HEK293 (cell line): Measurements from ENCODE around the gene LRRTM4.

Source experiments
- CTCF ChIA-PET: fragments of 350-600 bp; formaldehyde crosslinking; extraction: SDS; loops from one replicate; lab custom pipeline; 2021; ENCODE audit warnings: antibody characterized with exemption; lab: Yijun Ruan, JAX
- POLR2A ChIA-PET: fragments of 300-600 bp; formaldehyde crosslinking; extraction: SDS; loops from one replicate; lab custom pipeline; 2020; ENCODE audit warnings: antibody characterized with exemption, inconsistent platforms; lab: Yijun Ruan, JAX
- H3K27ac ChIP-seq: fragments of 200-500 bp; sonication (Bioruptor generic); 2 replicates; pipeline ENCODE4 v1.5.1; 2014; ENCODE audit warnings: low read depth, low read length, control low read depth, inconsistent platforms; ENCODE audit errors: extremely low read depth
- H3K36me3 ChIP-seq, 2 experiments: fragments of 200-500 bp in 1 of 2; sonication (Bioruptor generic) in 1 of 2; 1 replicate in 1 of 2; 2 replicates in 1 of 2; pipeline ENCODE4 v1.5.1; 2014 to 2017; ENCODE audit warnings: inconsistent platforms in 2 of 2, low read length in 2 of 2; ENCODE audit not compliant: control insufficient read depth in 2 of 2, insufficient read depth in 1 of 2
- H3K4me1 ChIP-seq: fragments of 200-500 bp; sonication (Bioruptor generic); 2 replicates; pipeline ENCODE4 v1.5.1; 2014; ENCODE audit warnings: mild to moderate bottlenecking, low read length, inconsistent platforms; ENCODE audit not compliant: control insufficient read depth, insufficient read depth
- H3K4me3 ChIP-seq: 2 replicates; pipeline ENCODE4 v1.5.1; 2011; ENCODE audit warnings: low read depth, mild to moderate bottlenecking, control low read depth, low read length, moderate library complexity
- H3K9me3 ChIP-seq: fragments of 200-500 bp; sonication (Bioruptor generic); 2 replicates; pipeline ENCODE4 v1.5.1; 2014; ENCODE audit warnings: low read depth, low read length, inconsistent platforms; ENCODE audit not compliant: control insufficient read depth, insufficient read depth
- EGR2 ChIP-seq: fragments of 450-650 bp; formaldehyde crosslinking; IDR thresholded peaks from 2 replicates; pipeline ENCODE4 v1.5.1; 2016; ENCODE audit warnings: low read depth, missing biosample characterization, missing genetic modification characterization
- OSR2 ChIP-seq: fragments of 450-650 bp; formaldehyde crosslinking; IDR thresholded peaks from 2 replicates; pipeline ENCODE4 v1.5.1; 2016; ENCODE audit warnings: missing biosample characterization, missing genetic modification characterization
- REPIN1 ChIP-seq: fragments of 450-650 bp; formaldehyde crosslinking; IDR thresholded peaks from 2 replicates; pipeline ENCODE4 v1.5.1; 2017; ENCODE audit warnings: missing biosample characterization, missing genetic modification characterization, low read depth
- ZBTB17 ChIP-seq: fragments of 450-650 bp; formaldehyde crosslinking; IDR thresholded peaks from 2 replicates; pipeline ENCODE4 v1.5.1; 2016; ENCODE audit warnings: missing biosample characterization, missing genetic modification characterization
- ZBTB26 ChIP-seq: fragments of 450-650 bp; formaldehyde crosslinking; optimal IDR thresholded peaks from 2 replicates; pipeline ENCODE3; 2016; ENCODE audit warnings: missing biosample characterization, mild to moderate bottlenecking, missing genetic modification characterization
- ZNF19 ChIP-seq: fragments of 450-650 bp; formaldehyde crosslinking; IDR thresholded peaks from 2 replicates; pipeline ENCODE4; 2016; ENCODE audit warnings: missing biosample characterization, missing genetic modification characterization, low read depth
- ZNF335 ChIP-seq: fragments of 450-650 bp; formaldehyde crosslinking; conservative IDR thresholded peaks from 2 replicates; pipeline ENCODE4 v1.5.1; 2016; ENCODE audit warnings: missing biosample characterization, missing genetic modification characterization
- ZNF37A ChIP-seq: fragments of 450-650 bp; IDR thresholded peaks from 2 replicates; pipeline ENCODE4 v1.5.1; 2018; ENCODE audit warnings: missing biosample characterization, missing genetic modification characterization
- ZNF398 ChIP-seq: fragments of 450-650 bp; formaldehyde crosslinking; IDR thresholded peaks from 2 replicates; pipeline ENCODE4 v1.5.1; 2017; ENCODE audit warnings: missing biosample characterization, missing genetic modification characterization
- ZNF433 ChIP-seq: fragments of 450-650 bp; formaldehyde crosslinking; IDR thresholded peaks from 2 replicates; pipeline ENCODE4 v1.5.1; 2016; ENCODE audit warnings: missing biosample characterization, missing genetic modification characterization, low read depth
- ZNF555 ChIP-seq: fragments of 450-650 bp; formaldehyde crosslinking; conservative IDR thresholded peaks from 2 replicates; pipeline ENCODE4 v1.5.1; 2017; ENCODE audit warnings: missing biosample characterization, mild to moderate bottlenecking, missing genetic modification characterization, inconsistent platforms
- ZNF571 ChIP-seq: fragments of 450-650 bp; formaldehyde crosslinking; IDR thresholded peaks from 2 replicates; pipeline ENCODE4 v1.5.0; 2017; ENCODE audit warnings: missing biosample characterization, missing genetic modification characterization
- ZNF626 ChIP-seq: fragments of 450-650 bp; sonication (Bioruptor Pico); formaldehyde crosslinking; IDR thresholded peaks from 2 replicates; pipeline ENCODE4 v1.5.1; 2018; ENCODE audit warnings: missing biosample characterization, missing genetic modification characterization, inconsistent platforms
- ZNF639 ChIP-seq: fragments of 450-650 bp; formaldehyde crosslinking; IDR thresholded peaks from 2 replicates; pipeline ENCODE4 v1.5.1; 2016; ENCODE audit warnings: missing biosample characterization, missing genetic modification characterization
- ZNF658 ChIP-seq: fragments of 450-650 bp; formaldehyde crosslinking; IDR thresholded peaks from 2 replicates; pipeline ENCODE4; 2016; ENCODE audit warnings: missing biosample characterization, missing genetic modification characterization
- ZNF776 ChIP-seq: fragments of 450-650 bp; formaldehyde crosslinking; IDR thresholded peaks from 2 replicates; pipeline ENCODE4 v1.5.0; 2017; ENCODE audit warnings: missing biosample characterization, missing genetic modification characterization, borderline replicate concordance
- ZNF791 ChIP-seq: fragments of 450-650 bp; formaldehyde crosslinking; IDR thresholded peaks from 2 replicates; pipeline ENCODE4 v1.5.1; 2016; ENCODE audit warnings: missing biosample characterization, missing genetic modification characterization
- ZSCAN23 ChIP-seq: fragments of 450-650 bp; formaldehyde crosslinking; IDR thresholded peaks from 2 replicates; pipeline ENCODE4 v1.5.1; 2016; ENCODE audit warnings: missing biosample characterization, missing genetic modification characterization
- TF ChIP-seq, protein P1 (sequence below): fragments of 450-650 bp; formaldehyde crosslinking; IDR thresholded peaks from 2 replicates; pipeline ENCODE4 v1.5.1; 2017; ENCODE audit warnings: missing biosample characterization, mild to moderate bottlenecking, missing genetic modification characterization, moderate library complexity

LRRTM4 gene

GRCh38 chr2:76895469-76895868 lies 626.7 kb downstream of the LRRTM4 start:
- POLR2A ChIA-PET, result no interaction called here
- H3K9me3 ChIP-seq, result no peaks in the 10 kb centered on the region
- no peak overlapping the region for H3K4me3 ChIP-seq
- CTCF ChIA-PET, result no interaction called here
- H3K4me1 ChIP-seq, result no peaks in the 10 kb centered on the region
- TF ChIP-seq REPIN1 (no peak), ZNF398 (tag by site-specific recombination) (no peak), ZSCAN23 (tag by site-specific recombination) (no peak), ZNF37A (tag by site-specific recombination) (no peak), ZNF335 (tag by site-specific recombination) (no peak), EGR2 (tag by site-specific recombination) (no peak), ZBTB26 (tag by site-specific recombination) (no peak), ZNF571 (tag by site-specific recombination) (no peak)
- TF ChIP-seq, protein P1, sequence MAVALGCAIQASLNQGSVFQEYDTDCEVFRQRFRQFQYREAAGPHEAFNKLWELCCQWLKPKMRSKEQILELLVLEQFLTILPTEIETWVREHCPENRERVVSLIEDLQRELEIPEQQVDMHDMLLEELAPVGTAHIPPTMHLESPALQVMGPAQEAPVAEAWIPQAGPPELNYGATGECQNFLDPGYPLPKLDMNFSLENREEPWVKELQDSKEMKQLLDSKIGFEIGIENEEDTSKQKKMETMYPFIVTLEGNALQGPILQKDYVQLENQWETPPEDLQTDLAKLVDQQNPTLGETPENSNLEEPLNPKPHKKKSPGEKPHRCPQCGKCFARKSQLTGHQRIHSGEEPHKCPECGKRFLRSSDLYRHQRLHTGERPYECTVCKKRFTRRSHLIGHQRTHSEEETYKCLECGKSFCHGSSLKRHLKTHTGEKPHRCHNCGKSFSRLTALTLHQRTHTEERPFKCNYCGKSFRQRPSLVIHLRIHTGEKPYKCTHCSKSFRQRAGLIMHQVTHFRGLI, result no peak
- no peaks in the 10 kb centered on the region for H3K36me3 ChIP-seq
- H3K27ac ChIP-seq, result no peak overlapping the region

- Histone ChIP-seq H3K27ac (no peak overlapping the region), H3K9me3 (no peaks in the 10 kb centered on the region), H3K4me3 (no peak overlapping the region)
- POLR2A ChIA-PET, result no interaction called here
- TF ChIP-seq OSR2 (tag by site-specific recombination) (no peak), ZBTB17 (tag by site-specific recombination) (no peak), ZNF626 (no peak), ZNF555 (tag by site-specific recombination) (no peak), ZNF19 (tag by site-specific recombination) (no peak), ZNF658 (no peak), ZNF791 (tag by site-specific recombination) (no peak), ZNF639 (tag by site-specific recombination) (no peak), ZNF433 (no peak), ZNF776 (tag by site-specific recombination) (no peak)
- TF ChIP-seq, all 188 proteins: peak for 0
- CTCF ChIA-PET, result no interaction called here
- Histone ChIP-seq H3K4me1 (no peaks in the 10 kb centered on the region), H3K36me3 (no peaks in the 10 kb centered on the region)
Observed at GRCh38 chr2:76870581-76870980, 651.6 kb downstream of the LRRTM4 start.
